ENCODE results near the gene DHRS7B. TPM values are rescaled to one million over a fixed set of nuclear protein-coding genes. Genes with fewer than 3 reads are reported as not detected.

The DHRS7B gene
- total and polyA plus RNA-seq, 11 donors = 20.2 to 45.2 (median 35.7) TPM

DNA sequence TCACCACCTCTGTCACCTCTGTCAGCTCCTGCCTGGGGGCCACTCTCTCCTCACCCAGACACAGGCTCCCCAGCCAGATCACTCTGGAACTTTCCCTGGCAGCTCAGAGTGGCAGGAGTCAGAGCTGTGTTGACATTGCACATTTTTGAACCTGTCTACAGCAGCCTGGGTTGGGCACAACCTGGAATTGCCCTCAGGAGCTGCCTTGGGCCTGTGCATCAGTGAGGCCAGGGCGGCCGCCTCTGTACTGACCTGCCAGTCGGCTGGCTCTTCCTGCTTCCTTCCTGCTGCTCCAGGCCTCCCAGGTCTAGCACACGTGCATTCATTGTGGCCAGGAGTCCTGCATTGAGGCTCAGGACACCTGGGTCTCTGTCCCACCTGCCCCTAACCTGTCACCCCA, 101.3 kb downstream of the DHRS7B start:
- H3K4me1 ChIP-seq = peaks cover 0 to 5% (median 0%) of the 10 kb centered on the region in 12 donors
- no peak overlapping the region for H3K4me3 ChIP-seq
- 57 to 69% (median 64%) methylated on average over 4 of the region's 4 CpGs for WGBS, 4 donors
- H3K36me3 ChIP-seq = peaks cover 0 to 2% (median 0%) of the 10 kb centered on the region in 9 donors
- ATAC-seq = no peak
- no peak for TF ChIP-seq CTCF (IDR thresholded peaks at IDR 0.05)
- DNase-seq = peak in 1 of 5 donors; percentile 58
- no peak overlapping the region for H3K27ac ChIP-seq
- peaks cover 0 to 8% (median 2%) of the 10 kb centered on the region in 12 donors for H3K9me3 ChIP-seq
- H3K27me3 ChIP-seq = no peaks in the 10 kb centered on the region
- intact Hi-C loops (cut with DNase I) = no loop called here

DNA sequence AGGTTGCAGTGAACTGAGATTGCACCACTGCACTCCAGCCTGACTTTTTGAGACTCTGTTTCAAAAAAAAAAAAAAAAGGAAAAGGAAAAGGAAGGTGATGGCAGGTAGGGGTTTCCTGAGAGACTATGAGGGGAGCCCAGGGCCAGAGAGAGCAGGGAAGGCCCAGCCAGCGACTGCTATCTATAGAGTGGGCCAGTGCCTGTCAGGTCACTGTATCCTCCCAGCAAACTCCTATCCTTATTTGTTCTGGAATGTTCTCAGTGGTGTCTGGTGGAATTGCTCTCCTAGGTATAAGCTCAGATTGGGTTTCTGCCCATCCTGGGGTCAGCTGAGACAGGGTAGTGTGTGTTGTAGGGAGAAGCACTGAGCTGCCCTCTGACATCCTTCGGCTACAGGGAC, 102.1 kb downstream of the DHRS7B start:
- DNase-seq = peak in 1 of 5 donors; percentile 3
- intact Hi-C loops (cut with DNase I) = no loop called here
- H3K9me3 ChIP-seq = peaks cover 0 to 8% (median 2%) of the 10 kb centered on the region in 12 donors
- no peaks in the 10 kb centered on the region for H3K36me3 ChIP-seq
- no peaks in the 10 kb centered on the region for H3K27me3 ChIP-seq
- ATAC-seq = no peak
- WGBS, 4 donors = 47 to 68% (median 59%) methylated on average over 2 of the region's 2 CpGs
- H3K27ac ChIP-seq = no peak overlapping the region
- H3K4me1 ChIP-seq = peaks cover 0 to 8% (median 0%) of the 10 kb centered on the region in 12 donors
- no peak overlapping the region for H3K4me3 ChIP-seq
- TF ChIP-seq POLR2A (IDR thresholded peaks at IDR 0.05) (no peak), CTCF (IDR thresholded peaks at IDR 0.05) (no peak)

- intact Hi-C loops (cut with DNase I) = no loop called here
- WGBS, 4 donors = 77 to 83% (median 79%) methylated on average over 6 of the region's 6 CpGs
Measured at GRCh38 chr17:21231533-21231932, 104.8 kb downstream of the DHRS7B start.

More at GRCh38 chr17:21231533-21231932, 104.8 kb downstream of the DHRS7B start:
- no peaks in the 10 kb centered on the region for H3K27me3 ChIP-seq
- H3K4me3 ChIP-seq = no peak overlapping the region
- DNase-seq (peak in 1 of 5 donors; percentile 25), ATAC-seq (no peak)
- no peaks in the 10 kb centered on the region for H3K36me3 ChIP-seq
- peaks cover 0 to 13% (median 0%) of the 10 kb centered on the region in 12 donors for H3K4me1 ChIP-seq
- H3K27ac ChIP-seq = no peak overlapping the region
- peaks cover 0 to 8% (median 2%) of the 10 kb centered on the region in 12 donors for H3K9me3 ChIP-seq
- TF ChIP-seq POLR2A (IDR thresholded peaks at IDR 0.05) = no peak
- TF ChIP-seq CTCF (IDR thresholded peaks at IDR 0.05) = no peak

Data from heart left ventricle (tissue), 16 donors.